NCI-H82 (cell line): Measurements from ENCODE around the gene TRIM43.
"Not testable (repeated sequence)": the region's sequence is repeated elsewhere in the genome, so short reads cannot be mapped to it uniquely, and the experiment has no call there.

Experiments used
- DNase-seq: peaks from one replicate; lab custom pipeline; 2025; lab: John Stamatoyannopoulos, UW

Gene TRIM43

DNA sequence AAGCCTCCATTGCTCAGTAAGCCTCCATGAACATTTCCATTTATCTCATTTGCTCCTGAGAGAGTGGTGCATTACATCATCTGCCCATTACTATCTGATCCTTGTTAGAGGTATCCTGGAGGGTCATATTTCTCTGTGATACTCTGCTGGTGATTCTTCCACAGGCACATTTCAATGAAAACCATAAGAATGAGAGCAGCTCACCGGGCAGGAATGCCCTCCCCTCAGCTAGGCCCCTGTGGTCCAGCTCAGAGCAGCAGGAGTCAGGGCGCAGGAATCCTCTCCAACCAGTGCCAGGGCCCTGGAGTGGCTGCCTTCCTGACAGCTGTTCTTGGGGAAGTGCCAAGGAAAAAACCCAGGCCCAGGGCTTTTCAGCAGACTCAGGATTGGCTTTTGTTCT lies 50.0 kb downstream of the TRIM43 start:
- DNase-seq, result not testable (repeated sequence)

- not testable (repeated sequence) for DNase-seq
These were observed 50.6 kb downstream of the TRIM43 start for GRCh38 chr2:95642360-95642759.

DNA sequence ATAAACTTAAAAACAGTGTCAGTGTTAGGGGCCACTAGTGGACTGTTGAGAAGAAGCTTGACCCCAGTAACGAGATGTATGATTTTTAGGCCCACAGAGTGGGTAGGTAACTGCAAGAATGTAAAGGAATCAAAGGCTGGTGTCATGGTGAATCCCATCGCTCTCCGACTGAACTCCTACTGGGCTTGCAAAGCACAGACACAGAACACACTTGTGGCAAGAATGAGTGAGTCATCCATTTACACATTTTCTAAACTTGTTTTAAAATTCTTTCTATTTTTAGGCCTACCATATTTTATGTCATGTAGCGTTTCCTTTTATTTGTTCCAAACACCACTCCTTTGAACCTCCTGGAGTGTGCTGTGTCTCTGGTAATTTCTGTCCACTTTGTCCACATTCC lies 51.1 kb downstream of the TRIM43 start:
- DNase-seq, result not testable (repeated sequence)

DNA sequence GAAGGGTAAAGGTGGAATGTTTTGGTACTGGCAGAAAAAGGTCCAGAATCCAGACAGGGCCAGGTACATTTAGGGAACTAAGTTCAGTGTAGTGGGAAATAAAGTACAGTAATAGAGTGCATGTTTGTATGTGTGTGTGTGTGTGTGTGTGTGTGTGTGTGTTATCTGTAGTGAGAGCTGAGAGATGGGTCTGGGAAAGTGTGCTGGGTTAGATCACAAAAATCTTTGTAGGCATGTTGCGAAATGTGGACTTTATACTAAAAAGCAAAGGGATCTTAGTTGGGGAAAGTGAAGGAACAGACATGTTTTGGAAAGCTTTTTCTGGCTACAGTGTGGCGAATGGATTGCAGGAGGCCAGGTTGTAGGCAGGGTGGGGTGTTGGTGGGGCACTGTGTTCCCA lies 53.5 kb downstream of the TRIM43 start:
- not testable (repeated sequence) for DNase-seq

- DNase-seq, result not testable (repeated sequence)
These were observed 54.6 kb downstream of the TRIM43 start for GRCh38 chr2:95646274-95646994.

GRCh38 chr2:95648894-95649544 lies 57.2 kb downstream of the TRIM43 start:
- not testable (repeated sequence) for DNase-seq
